ENCODE results near the gene API5.
A peak's percentile ranks its signal among the peaks of the same experiment; 100 is the strongest.
"Not testable (repeated sequence)": the region's sequence is repeated elsewhere in the genome, so short reads cannot be mapped to it uniquely, and the experiment has no call there.

The API5 gene

DNA sequence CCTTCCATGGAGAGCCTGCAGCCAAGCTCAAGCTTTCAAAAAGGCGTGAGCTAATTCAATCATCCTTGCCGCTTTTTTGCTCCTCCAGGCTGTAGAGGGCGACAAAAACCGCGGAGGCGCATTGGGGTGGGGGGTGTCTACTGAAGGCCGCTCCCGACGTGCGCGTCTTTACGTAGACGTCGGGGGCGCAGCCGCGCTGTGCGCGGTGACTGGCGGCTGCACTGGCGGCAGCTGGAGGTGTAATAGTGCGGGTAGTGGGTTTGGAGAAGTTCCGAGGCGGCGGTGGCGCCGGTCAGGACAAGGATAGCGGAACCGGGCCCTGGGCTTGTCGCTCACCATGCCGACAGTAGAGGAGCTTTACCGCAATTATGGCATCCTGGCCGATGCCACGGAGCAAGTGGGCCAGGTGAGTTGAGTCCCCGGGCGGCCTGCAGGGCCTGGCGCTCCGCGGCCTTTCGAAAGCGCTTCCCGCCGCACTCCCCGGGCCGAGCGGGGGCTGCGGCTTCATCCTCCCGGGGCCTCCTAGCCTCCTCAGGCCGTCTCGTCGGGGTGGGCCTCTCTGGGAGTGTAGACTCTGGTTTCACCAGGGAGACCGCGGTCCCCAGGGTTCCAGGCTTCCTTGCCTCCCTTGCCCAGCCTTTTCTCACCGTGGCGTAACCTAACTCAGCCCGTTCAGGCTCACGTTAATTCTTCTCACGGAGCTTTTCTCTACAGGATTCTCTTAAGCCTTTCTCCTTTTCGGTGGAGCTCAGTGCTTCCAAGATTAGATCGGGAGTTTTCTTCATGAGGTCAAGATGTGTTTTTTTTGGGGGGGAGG lies at the start of gene API5:
API5 (plus strand) TSS at position 206 of the 817 bp plus-strand sequence; CDS start at position 338, 132 bp downstream.
- peak; percentile 87 to 92 for DNase-seq

DNA sequence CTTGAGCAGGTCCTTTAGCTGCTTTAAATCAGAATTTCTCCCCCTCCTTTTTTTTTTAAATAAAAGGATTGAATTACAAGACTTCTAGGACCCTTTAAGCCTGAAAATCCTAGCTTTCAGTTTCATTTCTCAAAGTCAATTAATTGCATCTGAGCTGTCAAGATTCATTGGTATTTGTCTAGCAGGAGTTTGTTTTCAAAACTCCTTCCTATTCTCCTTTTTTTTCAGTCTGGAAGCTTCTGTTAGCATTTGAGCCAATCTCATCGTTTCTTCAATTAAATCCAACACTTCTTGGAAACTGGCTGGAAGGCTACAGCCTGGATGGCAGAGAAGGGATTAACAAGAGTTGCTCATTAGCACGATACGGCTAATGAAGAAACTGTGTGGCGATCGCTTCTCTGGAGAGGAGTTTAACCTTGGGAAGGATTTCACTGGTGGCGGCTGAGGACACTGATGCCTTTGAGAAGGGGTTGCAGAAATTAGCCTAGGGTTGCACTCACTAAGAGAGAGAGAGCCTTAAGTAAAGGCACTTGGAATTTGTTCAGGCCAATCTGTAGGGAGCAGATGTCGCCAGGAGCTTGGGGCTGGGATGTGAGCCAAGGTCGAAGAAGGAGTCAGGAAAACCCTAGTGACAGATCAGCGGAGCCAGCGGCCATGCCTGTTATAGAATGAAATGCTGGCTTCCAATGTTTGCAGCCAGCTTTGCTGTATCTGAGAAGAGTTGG lies 43.8 kb upstream of the API5 start:
- DNase-seq, result no peak

DNA sequence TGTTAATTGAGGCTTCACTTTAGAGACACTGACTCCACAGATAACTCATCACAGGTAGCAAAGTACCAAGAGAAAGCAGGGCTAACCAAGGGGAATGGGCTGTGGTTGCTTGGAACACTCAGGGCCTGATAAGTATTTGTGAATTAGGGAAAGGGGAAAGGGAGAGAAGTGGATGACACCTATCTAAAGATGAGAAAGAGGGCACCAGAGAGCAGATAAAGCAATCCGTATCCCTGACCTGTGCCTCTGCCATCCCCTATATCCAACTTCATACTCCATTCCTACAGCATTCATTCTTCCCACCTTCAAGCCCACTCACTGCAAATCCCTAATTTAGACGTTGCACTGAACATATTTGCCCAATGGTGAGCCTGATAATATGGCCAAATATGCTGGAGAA lies 43.0 kb upstream of the API5 start:
- no peak for DNase-seq

DNA sequence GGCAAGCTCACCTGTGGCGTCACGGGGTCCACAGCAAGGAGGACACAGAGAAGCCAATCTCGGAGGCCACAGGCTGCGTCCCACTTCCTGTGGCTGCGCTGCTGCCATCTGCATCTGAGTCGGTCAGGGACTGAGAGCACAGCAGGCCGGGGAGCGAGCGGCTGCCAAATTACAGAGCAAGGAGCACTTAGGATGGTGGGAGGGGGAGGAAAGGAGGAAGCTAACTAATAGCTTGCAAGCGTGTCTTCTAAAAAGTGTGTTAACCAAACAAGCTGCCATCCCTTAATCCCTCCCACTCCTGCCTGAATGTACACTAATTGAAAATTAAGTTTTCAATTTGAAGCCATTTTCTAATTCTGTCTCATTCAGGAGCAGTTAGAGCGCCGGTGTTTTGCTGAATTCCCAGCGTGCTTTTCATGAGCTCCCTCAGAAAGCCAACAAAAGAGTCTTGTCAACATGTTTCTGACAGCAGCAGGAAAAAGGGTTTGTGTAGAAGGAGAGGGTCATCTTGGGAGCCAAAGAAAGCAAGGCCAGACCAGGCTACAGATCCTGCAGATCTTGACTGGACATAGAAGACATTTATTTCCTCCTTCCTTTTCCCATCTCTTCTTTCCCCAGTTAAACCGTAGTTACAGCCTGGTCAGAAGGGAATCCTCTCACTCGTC lies 42.4 kb upstream of the API5 start:
- DNase-seq, result no peak

DNA sequence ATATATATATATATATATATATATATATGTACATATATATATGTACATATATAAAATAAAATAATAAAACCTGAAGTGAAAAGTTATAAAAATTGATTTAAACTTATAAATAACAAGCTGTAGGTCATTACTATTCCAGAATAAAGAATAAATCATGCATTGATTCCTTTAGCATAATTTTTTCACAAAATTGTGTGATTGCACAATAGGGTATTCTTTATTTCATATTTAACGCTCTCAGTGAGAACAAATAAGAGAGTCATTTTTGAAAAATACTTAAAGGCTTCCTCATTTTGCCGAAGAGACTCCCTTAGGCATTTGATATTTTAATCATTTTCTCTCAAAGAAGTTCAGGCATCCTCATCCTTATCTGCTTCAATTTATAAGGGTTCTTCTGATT lies 41.3 kb upstream of the API5 start:
- no peak for DNase-seq

DNA sequence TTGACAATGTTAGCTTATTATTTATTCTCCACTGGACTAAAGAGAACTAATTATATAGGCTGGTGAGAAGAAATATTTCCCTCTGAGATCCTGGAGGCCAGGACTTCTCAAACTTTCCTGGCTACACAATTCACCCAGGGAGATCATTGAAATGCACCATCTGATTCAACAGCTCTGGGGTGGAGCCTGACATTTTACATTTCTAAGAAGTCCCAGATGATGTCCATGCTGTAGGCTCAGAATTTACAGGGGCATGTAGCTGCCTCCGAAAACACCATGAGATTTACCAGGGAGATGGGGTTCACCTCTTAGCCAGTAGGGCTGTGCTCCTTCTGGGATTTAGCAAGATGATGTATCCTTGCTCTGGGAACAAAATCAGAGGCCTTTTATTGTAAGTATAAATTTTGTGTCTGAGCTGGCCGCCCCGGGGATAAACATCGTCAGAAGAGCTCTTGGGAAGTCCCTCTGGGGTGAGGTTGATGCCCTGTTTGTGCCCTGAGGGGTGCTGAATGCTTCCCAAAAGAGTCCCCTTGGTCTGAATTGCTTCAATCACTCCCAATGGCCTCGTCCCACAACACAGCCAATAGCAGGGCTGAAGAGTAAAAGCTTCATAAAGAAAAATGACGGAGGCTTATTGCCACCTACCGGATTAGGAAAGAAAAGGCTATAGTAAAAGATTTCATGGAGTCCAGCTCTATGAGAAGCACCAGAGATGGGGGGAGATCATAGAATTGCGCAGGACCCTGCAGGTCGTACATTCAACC lies 33.4 kb upstream of the API5 start:
- no peak for DNase-seq

DNA sequence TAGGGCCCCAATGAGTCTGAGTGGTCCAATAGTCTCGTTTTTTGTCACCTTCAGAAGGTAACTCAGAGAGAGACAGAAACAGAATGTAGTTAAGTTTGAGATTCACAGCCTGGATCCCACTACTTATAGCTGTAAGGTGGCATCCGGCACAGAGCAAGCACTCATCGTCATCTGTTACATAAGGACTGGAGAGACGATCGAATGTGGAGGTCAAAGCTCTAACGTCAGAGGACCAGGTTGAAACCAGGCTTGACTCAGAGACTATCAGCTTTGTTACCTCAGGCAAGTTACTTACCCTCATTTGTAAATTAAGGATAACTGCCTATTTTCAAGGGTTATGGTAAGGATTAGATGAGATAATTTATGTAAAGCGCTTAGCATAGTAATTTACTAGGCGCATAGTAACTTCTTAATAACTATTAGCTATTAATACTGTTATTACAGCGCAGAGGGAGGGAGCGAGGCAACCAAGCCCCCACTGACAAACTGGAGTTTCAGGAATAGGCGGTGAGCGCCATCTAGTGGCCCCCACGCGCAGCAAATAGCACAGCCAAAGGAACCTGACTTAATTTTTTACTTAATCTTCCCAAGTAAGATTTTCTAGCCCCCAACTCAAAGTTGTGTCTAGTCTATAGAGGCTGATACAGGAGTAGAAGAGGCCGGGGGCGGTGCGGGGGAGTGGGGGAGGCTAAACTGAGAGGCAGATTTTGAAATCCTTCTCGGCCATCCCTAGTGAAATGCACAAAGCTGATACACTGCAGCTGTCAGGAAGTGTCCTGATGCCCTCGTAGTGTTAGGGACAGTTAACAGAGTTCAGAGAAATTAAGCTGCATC lies 29.0 kb upstream of the API5 start:
- DNase-seq, result peak in 1 of 2 experiments; percentile 36

DNA sequence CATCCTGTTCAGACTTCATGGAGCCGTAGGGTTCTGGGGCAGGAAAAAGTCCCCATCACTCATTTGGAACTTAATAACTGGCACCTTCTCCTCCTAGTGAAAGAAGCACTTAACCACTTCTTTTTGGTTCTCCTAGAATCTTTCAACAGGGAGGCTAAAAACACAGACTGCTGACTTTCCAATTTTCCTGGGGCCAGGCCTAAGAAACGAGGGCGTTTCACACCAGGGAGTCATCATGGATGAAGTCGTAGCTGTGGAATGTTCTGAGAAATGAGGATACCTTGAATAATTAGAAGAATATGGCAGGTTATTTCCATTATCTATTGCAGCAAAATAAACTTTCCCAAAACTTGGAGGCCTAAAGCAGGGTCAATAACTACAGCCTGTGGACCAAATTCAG lies 26.0 kb upstream of the API5 start:
- DNase-seq, result no peak

DNA sequence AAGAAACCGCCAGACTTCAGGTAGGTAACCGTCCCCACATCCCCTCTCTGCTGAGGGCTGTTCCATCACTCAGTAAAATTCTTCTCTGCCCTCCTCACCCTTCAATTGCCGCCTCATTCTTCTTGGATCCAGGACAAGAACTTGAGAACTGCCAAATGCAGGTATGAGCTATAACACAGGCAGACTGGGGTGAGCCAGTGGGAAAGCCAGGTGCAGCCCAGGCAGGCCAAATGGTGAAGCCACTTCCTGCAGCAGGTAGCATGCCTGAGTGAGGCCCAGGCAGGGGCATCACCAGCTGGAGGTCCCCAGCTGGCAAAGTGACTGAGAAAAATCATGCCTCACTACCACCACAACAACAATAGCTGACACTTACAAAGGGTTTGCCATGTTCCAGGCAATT lies 22.4 kb upstream of the API5 start:
- no peak for DNase-seq

DNA sequence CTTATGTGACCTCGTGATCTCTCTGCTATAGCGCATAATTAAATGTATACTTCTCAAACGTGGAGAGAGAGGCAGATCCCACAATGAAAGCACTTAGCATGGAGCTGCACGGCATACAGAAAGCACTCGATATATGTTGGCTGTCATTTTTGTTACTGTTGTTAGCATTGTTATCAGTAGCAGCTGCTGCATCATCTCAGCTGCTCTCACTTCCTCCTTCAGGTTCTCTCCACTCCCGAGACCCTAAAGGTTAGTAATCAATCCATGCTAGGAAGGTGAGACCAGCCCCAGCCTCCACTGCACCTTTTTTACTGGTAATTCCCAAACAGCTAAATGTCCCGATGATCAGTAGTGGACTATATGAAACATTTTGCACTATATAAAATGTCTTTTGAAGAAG lies 13.4 kb upstream of the API5 start:
- DNase-seq, result no peak

DNA sequence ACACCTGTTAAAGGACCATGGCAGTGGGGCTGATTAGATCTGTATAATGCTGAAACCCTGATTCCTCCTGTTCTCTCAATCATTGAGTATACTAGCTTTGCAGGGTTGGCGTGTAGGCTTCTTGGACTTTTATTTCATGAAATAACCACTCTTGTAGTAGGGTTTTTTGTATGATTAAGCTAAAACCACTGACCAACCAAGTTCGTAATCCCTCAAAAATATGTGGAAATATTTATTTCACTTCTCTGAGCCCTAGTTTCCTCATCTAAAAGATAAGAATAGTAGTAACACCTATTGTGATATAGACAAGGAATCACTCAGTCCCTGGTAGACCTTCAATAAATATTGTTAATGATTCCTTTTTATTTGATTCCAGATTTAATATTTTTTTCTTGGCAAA lies 4.2 kb downstream of the API5 start:
- DNase-seq, result no peak

DNA sequence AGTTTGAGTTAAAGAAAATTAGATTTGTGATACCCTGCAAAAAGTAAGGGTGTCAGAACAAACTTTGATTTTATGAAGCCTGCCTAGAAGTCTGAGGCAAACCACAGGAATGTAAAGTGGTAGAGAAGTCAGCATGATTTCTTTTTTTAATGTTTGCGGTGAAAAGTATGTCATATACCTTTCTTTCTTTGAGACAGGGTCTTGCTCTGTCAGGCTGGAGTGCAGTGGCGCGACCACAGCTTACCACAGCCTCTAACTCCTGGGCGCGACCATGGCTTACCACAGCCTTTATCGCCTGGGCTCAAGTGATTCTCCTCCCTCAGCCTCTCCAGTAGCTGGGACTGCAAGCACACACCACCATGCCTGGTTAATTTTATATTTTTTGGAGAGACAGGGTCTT lies 4.7 kb downstream of the API5 start:
- DNase-seq, result no peak

DNA sequence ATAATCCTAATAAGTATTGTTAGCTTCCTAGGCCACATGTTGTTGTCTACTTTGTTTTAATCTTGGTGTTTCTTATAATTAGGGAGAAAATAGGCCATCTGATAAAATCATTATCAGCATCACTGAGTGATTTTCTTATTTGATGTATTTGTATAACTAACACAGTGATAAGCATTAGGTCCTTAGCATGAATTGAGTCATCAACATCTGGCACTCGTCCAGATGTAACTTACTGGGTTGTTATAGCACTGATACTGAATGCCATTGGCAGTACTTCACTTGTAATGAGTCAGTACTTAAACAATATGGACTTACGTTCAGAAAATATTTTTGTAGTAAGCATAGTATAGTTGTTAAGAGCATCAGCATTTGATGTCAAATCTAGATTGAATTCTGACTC lies 16.2 kb downstream of the API5 start:
- DNase-seq, result no peak

DNA sequence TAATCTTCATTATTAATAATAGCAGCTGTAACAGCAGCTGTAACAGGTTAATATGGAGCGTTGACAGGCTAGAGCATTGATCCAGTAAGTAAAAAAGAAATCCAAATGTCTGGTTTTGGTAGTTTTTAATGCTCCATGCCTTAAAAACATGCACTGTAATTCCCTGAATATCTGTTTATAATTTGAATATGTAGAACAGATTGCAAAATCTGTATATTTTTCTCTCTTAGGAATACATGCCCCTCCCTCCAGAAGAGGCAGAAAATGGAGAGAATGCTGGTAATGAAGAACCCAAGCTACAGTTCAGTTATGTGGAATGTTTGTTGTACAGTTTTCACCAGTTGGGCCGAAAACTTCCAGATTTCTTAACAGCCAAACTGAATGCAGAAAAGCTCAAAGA lies 16.7 kb downstream of the API5 start:
- no peak for DNase-seq

DNA sequence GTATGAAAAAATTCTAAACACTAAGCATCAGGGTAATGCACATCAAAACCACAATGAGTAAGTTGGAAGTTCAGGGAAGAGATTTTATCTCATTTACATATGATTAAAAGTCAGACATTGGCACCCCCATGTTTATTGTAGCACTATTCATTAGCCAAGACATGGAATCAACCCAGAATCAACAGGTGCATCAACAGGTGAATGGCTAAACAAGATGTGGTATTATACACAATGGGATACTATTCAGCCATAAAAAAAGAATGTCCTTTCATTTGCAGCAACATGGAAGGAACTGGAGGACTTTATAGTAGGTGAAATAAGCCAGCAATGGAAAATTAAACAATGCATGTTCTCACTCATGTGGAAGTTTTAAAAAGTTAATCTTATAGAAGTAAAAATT lies 29.4 kb downstream of the API5 start:
- DNase-seq, result no peak

DNA sequence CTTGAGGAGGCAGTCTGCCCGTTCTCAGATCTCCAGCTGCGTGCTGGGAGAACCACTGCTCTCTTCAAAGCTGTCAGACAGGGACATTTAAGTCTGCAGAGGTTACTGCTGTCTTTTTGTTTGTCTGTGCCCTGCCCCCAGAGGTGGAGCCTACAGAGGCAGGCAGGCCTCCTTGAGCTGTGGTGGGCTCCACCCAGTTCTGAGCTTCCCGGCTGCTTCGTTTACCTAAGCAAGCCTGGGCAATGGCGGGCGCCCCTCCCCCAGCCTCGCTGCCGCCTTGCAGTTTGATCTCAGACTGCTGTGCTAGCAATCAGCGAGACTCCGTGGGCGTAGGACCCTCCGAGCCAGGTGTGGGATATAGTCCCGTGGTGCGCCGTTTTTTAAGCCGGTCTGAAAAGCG lies 39.6 kb downstream of the API5 start:
- not testable (repeated sequence) for DNase-seq

DNA sequence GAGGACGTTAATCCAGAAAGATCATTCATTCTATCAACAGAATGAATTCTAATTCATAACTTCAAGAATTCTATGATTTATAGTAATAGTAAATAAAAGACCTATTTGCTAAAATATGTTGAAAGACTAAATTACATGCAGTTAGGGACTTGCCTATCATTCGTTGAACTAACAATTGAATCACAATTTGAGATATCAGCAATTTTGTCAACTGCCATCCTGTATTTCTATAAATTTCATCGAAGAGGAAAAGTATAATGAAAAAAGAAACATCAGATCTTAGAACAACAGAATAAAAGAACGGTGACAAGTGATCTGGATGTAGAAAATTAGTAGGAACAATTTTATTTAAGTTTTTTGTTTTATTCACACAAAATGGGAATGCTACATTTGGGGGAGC lies 42.5 kb downstream of the API5 start:
- DNase-seq, result no peak

DNA sequence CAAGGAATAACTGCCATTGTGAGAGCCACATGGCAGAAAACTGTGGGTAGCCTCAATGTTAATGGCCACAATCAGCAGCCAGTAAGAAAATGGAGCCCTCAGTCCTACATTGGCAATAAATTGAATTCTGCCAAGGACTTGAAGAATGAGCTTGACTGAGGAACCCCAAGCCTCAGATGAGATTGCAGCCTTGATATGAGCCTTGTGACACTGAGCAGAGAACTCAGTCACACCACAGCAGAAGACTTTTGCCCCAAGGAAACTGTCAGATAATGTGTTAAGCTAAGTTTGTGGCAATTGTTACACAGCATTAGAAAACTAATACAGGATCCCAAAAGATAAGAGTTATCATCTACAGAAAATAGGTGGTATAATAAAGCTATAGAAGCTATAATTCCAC lies 44.5 kb downstream of the API5 start:
- no peak for DNase-seq

DNA sequence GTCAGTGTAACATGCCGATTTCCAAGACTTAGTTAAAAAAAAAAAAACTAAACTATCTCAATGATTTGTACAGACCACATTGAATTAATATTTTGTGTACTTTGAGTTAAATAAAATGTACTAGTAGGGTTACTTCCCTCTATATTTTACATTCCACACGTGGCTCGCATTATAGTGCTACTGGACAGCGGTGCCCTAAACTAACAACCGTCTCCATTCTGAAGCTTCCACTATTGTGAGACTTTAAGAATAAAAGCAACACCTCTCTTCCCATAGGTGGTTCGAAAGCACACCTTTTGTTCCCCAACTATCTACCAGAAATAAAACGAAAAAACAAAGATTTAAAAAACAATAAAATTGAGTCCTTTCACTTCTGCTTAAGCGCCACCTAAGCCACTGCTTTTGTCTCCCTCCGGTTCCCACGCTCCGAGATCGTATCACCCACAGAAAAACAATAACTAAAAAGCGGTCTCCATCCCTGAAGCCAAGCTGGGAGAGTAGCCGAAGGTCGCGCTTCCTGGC lies 46.5 kb downstream of the API5 start:
- no peak for DNase-seq

DNA sequence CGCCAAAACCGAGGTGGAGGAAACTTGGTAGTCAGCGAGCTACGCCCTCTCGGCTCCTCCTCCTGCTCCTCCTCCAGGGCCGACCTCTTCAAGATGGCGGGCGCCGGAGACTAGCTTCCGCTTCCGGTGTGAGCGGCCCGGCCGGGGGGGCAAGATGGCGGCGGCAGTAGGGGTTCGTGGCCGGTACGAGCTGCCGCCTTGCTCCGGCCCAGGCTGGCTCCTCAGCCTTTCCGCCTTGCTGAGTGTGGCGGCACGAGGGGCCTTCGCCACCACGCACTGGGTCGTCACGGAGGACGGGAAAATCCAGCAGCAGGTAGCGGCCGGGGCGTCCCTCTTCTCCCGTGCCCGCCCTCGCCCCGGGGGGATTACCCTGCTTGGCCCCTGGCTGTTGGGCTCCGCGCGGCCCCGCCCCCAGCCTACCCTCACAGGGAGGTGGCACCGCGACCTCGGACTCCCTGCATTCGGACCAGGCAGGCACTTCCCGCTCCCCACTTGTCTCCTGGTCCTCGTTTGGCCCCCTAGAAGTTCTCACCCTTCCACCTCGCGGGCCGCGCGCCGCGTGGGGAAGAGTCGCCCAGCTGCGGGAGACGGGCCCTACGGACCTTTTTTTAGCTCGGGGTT lies 47.1 kb downstream of the API5 start, which contains the start of gene TTC17:
TTC17 (plus strand) TSS at position 120 of the 621 bp plus-strand sequence; CDS start at position 155, 35 bp downstream.
- DNase-seq, result peak; percentile 90 to 92

DNA sequence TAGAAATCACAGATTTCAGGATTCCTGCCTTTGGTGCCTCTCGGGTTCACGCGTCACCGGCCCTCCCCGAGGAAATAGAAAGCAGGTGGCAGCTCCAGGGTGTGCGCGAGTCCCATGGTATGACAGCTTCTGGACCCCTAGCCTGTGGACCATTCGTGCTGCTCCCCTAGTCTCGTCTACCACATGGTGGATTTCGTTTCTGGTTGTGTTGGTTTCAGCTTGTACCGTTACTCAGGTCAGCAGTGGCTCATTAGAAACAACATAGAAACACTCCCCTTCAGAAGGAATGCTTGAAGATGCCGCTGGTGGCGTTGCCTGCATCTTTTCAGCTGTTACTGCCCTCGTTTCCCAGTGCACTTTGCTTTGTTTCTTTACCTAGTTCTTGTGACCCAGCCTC lies 47.6 kb downstream of the API5 start:
- DNase-seq, result no peak

All from stimulated activated CD4-positive, alpha-beta T cell treated with anti-CD3 and anti-CD28 coated beads, Interleukin-4, amount 100 ng/mL, for 4 hours (primary cell).